BE2C (cell line): ENCODE results near the gene FOXO6.

ENCODE experiments used
- DNase-seq: peaks from one replicate; pipeline ENCODE4 v3.0.0-alpha.2; 2020
- H3K27me3 ChIP-seq: fragments of 250-450 bp; sonication (Bioruptor Pico); 2 replicates; pipeline ENCODE4 v1.5.1; 2020; ENCODE audit warnings: mild to moderate bottlenecking
- H3K36me3 ChIP-seq: fragments of 250-450 bp; sonication (Bioruptor Pico); 2 replicates; pipeline ENCODE4 v1.5.1; 2020; ENCODE audit warnings: mild to moderate bottlenecking
- H3K4me1 ChIP-seq: fragments of 250-450 bp; sonication (Bioruptor Pico); 2 replicates; pipeline ENCODE4 v1.5.1; 2020
- H3K4me3 ChIP-seq: 2 replicates; pipeline ENCODE4 v1.5.1; 2011; ENCODE audit warnings: low read depth, low read length
- H3K9me3 ChIP-seq: fragments of 250-450 bp; sonication (Bioruptor Pico); 2 replicates; pipeline ENCODE4 v1.5.1; 2020
- TF ChIP-seq, protein P1 (sequence below): IDR thresholded peaks from 2 replicates; pipeline ENCODE4 v1.5.1; 2012; ENCODE audit warnings: mild to moderate bottlenecking, low read depth, low read length

Gene FOXO6

DNA sequence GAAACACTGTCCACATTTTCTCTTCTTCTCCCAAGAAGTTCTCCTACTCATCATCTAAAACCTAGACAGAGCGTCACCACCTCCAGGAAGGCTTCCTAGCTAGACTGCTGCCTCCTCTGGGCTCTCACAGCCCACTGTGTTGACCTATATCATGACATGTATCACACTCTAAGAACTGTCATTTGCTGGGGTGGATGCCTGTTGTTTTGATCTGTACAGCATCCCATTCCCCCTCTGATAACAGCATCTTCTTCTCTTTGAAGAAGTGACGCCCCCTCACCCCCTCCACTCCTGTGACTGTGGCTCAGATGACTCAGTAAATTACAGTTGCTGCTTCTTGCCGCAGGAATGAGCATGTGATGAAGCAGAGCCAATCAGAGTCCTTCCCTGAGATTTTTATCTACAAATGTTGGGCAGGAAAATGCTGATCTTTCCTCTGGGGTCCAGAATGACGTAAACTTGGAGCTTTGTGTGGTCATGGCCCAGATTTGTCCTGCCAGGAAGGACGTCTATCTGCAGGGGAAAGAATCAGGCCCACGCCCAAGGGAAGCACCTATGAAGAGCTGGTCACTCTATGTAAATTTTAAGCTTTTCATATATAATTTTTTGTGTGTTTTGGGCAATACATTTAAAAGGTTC is 28.0 kb upstream of the FOXO6 start:
- peak; percentile 49 for DNase-seq

DNA sequence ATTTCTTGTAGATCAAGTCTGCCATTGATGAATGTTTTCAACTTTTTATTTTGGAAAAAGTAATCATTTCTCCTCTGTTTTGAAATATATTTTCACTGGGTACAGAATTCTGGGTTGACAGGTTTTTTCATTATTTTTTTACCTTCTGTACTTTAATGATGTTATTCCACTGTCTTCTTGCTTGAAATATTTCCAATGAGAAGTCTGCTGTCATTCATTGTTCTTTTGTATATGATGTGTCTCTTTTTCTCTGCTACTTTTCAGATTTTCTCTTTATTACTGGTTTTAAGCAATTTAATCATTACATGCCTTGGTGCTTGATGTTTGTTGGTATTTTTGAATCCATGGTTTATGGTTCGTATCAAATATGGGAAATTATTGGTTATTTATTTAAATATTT is 22.4 kb upstream of the FOXO6 start:
- no peak for DNase-seq
- Histone ChIP-seq H3K27me3 (no peaks in the 10 kb centered on the region), H3K4me1 (no peaks in the 10 kb centered on the region), H3K4me3 (no peak overlapping the region), H3K36me3 (no peaks in the 10 kb centered on the region), H3K9me3 (no peaks in the 10 kb centered on the region)
- TF ChIP-seq, protein P1, sequence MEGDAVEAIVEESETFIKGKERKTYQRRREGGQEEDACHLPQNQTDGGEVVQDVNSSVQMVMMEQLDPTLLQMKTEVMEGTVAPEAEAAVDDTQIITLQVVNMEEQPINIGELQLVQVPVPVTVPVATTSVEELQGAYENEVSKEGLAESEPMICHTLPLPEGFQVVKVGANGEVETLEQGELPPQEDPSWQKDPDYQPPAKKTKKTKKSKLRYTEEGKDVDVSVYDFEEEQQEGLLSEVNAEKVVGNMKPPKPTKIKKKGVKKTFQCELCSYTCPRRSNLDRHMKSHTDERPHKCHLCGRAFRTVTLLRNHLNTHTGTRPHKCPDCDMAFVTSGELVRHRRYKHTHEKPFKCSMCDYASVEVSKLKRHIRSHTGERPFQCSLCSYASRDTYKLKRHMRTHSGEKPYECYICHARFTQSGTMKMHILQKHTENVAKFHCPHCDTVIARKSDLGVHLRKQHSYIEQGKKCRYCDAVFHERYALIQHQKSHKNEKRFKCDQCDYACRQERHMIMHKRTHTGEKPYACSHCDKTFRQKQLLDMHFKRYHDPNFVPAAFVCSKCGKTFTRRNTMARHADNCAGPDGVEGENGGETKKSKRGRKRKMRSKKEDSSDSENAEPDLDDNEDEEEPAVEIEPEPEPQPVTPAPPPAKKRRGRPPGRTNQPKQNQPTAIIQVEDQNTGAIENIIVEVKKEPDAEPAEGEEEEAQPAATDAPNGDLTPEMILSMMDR, result no peak

More for the DNA sequence above, 28.0 kb upstream of the FOXO6 start:
- Histone ChIP-seq H3K9me3 (no peaks in the 10 kb centered on the region), H3K4me3 (no peak overlapping the region), H3K36me3 (no peaks in the 10 kb centered on the region), H3K27me3 (no peaks in the 10 kb centered on the region), H3K4me1 (no peaks in the 10 kb centered on the region)
- TF ChIP-seq, protein P1, result no peak

DNA sequence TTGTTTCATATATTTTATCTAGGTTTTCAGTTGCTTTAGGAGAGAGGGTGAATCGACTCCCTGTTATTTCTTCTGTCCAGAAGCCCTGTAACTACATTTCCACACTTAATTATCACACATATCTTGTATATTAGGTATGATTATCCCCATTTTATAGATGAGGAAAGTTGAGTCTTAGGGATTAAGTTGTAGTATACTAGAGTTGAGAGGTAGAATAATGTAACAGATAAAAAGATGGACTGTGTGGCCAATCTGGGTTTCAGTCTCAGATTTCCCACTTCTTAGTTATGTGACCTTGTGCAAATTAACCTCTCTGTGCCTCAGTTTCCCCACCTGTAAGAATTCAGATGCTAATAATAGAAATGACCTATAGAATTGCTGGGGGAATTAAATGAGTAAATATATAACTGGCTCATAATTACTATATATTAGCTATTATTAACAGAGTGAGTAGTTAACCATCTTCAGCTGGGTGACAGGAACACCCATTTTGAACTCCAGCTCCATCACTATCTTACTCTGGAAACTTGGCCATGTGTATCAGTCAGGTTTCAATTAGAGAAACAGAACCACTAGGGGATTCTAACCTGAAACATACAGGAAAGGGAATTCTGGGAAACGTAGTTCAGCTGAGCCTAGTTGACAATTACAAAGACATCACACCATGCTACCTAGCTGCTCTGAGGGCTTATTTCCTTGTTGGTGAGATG is 20.4 kb upstream of the FOXO6 start:
- Histone ChIP-seq H3K4me3 (no peak overlapping the region), H3K27me3 (no peaks in the 10 kb centered on the region), H3K36me3 (no peaks in the 10 kb centered on the region), H3K4me1 (no peaks in the 10 kb centered on the region), H3K9me3 (no peaks in the 10 kb centered on the region)
- no peak for DNase-seq
- TF ChIP-seq, protein P1, result no peak

DNA sequence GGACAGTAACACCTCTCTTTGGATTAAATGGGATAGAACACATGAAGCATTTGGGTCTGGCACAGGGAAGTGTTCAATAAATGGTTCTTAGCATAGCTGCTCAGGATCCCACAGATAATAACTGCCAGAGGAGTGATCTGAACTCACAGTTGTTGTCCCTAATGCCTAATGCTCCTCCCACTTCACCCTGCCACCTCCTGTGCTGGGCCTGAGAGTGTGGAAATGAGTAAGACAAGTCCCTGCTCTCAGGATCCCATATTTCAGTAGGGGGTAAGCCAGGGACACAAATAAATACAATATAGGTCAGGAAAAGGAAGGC is 19.9 kb upstream of the FOXO6 start:
- H3K27me3 ChIP-seq, result no peaks in the 10 kb centered on the region
- H3K9me3 ChIP-seq, result no peaks in the 10 kb centered on the region
- no peak overlapping the region for H3K4me3 ChIP-seq
- no peaks in the 10 kb centered on the region for H3K4me1 ChIP-seq
- TF ChIP-seq, protein P1, result no peak
- no peaks in the 10 kb centered on the region for H3K36me3 ChIP-seq
- DNase-seq, result no peak

DNA sequence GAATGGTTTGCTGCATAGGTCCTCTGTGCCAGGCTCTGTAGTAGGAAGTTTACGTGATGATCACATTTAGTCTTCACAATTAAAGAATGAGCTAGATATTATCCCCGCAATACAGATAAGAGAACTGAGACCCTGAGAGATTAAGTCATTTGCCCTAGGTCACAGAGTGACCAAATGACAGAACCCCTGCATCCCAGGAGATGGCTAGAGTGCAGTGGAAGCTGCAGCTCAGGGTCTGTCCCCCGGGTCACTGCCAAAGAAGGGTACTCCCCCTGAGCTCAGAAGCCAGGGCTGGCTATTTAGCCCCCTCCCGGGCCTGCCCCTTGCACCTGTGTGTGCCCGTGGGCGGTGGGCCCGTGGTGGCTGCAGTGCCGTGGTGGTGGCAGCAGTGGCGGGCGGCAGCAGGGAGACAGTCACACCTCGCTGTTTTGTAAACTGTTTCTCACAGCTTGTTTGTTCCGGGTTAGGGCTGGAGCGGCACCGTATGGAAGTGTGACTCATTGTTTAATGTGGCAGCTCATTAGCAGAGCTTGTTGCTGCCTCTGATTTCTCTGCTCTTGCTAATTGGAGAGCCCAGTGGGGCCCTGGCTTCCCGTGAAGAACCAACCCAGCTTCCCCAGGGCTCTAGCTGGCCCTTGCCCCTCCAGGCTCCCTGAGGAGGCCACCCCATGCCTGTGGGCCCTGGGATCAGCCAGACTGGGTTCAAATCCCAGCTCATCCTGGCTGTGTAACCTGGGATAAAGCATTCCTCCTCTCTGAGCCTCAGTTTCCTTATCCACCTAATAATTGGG is 19.3 kb upstream of the FOXO6 start:
- no peak overlapping the region for H3K4me3 ChIP-seq
- no peaks in the 10 kb centered on the region for H3K4me1 ChIP-seq

More for the DNA sequence above, 19.3 kb upstream of the FOXO6 start:
- no peaks in the 10 kb centered on the region for H3K27me3 ChIP-seq
- no peak for DNase-seq
- TF ChIP-seq, protein P1, result no peak
- no peaks in the 10 kb centered on the region for H3K36me3 ChIP-seq
- no peaks in the 10 kb centered on the region for H3K9me3 ChIP-seq
